ENCODE measurements around the gene GRIA4.

The GRIA4 gene

DNA sequence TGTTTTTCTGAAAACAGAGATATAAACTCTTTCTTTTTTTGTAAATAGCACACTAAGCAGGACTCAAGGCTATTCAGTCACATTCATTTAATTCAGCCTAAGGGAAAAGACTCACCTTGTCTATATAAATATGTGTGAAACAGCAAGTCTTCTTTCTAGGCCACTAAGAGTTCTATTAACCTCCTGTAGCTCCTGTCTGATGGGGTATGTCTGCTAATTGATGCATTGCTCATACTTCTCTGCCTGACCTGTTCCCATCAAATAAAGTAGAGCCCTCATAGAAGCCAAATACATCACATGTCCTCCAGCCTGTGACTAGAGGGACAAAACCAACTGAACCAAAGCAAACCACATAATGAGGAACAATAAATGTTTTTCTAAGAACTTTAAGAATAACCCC, 344.0 kb downstream of the GRIA4 start:
- H3K9ac ChIP-seq (ENCODE audit: low read length): no peak overlapping the region
- H3K4me3 ChIP-seq (ENCODE audit: low read length): no peak overlapping the region
- H3K27me3 ChIP-seq (ENCODE audit: control insufficient read depth, insufficient read depth, low read length): no peaks in the 10 kb centered on the region
- H3K4me1 ChIP-seq (ENCODE audit: control insufficient read depth, insufficient read depth, low read length): no peaks in the 10 kb centered on the region
- no peaks in the 10 kb centered on the region for H3K36me3 ChIP-seq (ENCODE audit: control insufficient read depth, insufficient read depth, low read length)
- no peaks in the 10 kb centered on the region for H3K9me3 ChIP-seq (ENCODE audit: control insufficient read depth, low read length)

DNA sequence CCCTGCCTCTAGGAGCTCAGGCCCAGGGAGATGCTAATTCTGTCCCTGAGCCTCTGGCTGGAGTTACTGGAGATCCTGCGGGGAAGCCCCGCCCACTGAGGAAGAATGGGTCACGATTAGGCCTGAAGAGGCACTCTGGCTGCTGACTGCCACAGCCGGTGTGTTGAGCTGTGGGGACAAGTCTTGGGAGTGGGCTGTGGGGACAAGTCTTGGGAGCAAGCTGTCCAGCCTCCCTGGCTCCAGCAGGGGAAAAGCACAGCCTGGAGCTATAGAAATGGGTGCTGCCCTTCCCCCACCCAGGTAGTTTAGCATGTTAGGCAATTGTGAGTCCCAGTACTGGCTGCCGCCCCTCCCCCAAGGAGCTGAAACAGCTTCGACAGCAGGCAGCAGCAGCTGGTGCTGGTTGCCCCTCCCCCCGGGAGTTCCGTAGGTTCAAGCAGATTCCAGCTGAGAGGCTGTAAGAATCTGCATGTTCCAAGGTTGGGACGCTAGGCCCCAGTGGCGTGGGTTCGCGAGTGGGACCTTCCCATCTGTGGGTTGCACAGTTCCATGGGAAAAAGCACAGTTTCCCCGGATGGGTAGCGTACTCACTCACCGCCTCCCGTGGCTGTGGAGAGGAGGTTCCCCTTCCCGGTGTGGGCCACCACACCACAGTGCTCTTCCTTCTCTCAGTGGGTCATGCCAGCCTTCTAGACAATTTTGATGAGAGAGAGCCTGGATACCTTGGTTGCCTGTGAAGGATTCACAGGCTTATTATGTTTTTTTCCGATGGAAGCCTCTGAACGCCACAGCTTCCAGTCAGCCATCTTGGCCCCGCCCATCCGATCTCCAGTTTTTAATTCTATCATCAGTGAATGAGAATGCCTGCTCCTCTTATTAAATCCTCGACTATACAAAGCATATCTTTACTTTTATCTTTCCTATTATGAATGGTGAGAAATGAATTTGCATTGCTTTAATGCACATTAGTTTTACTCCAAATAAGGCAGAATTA, 350.7 kb downstream of the GRIA4 start:
- no peaks in the 10 kb centered on the region for H3K9me3 ChIP-seq (ENCODE audit: control insufficient read depth, low read length)
- no peak overlapping the region for H3K4me3 ChIP-seq (ENCODE audit: low read length)
- H3K36me3 ChIP-seq (ENCODE audit: control insufficient read depth, insufficient read depth, low read length): no peaks in the 10 kb centered on the region
- no peaks in the 10 kb centered on the region for H3K27me3 ChIP-seq (ENCODE audit: control insufficient read depth, insufficient read depth, low read length)
- H3K4me1 ChIP-seq (ENCODE audit: control insufficient read depth, insufficient read depth, low read length): no peaks in the 10 kb centered on the region
- no peak overlapping the region for H3K9ac ChIP-seq (ENCODE audit: low read length)

DNA sequence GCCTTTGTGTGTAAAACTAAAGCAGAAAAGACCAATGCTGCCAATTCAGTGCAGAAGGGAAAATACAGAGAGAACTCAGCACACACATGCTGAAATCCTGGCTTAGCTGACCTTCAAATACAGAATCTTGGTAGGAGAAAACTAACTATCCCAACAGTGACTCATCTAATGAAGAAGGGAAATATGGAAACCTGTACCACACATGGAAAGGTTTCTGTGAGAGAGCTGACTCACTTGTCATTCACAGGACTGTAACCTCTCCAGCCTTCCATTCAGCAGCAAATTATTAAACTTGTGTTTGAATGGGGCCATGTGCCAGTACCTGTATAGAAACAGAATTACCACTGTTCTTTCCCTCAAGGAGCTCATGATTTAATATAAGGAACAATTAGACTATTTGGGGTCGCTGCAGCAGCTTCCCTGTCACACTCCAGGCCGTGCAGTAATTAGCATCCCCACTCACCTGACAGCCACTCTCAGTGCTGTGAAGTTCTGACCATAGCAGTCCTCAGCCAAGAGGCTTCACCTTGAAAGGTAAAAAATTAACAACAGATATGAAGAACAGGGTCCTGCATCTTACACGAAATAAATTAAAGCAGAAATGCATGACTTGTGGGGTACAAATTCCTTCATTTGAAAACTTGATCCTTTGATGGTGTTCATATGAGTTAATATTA, 358.3 kb downstream of the GRIA4 start:
- Histone ChIP-seq H3K9me3 (ENCODE audit: control insufficient read depth, low read length) (no peaks in the 10 kb centered on the region), H3K36me3 (ENCODE audit: control insufficient read depth, insufficient read depth, low read length) (no peaks in the 10 kb centered on the region), H3K4me3 (ENCODE audit: low read length) (no peak overlapping the region), H3K9ac (ENCODE audit: low read length) (no peak overlapping the region), H3K4me1 (ENCODE audit: control insufficient read depth, insufficient read depth, low read length) (no peaks in the 10 kb centered on the region), H3K27me3 (ENCODE audit: control insufficient read depth, insufficient read depth, low read length) (no peaks in the 10 kb centered on the region)

DNA sequence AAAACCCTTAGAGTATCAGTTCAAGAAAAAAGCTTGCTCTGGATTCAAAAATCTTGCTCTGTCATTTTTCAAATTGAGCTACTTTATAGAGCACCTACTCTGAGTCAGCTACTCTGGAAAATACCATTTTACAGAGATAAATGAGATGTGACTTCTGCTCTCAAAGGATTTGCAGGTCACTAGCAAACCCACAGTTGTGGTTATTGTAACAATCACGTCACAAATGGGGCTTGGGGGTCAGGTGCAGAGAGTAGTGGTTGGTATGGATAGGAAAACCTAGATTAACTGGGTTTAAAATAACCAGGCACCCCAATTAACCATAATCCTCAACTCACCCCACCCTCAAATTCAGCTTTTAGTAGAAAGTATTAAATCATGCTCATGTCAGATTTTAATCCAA, 359.9 kb downstream of the GRIA4 start:
- Histone ChIP-seq H3K4me1 (ENCODE audit: control insufficient read depth, insufficient read depth, low read length) (no peaks in the 10 kb centered on the region), H3K9me3 (ENCODE audit: control insufficient read depth, low read length) (no peaks in the 10 kb centered on the region), H3K27me3 (ENCODE audit: control insufficient read depth, insufficient read depth, low read length) (no peaks in the 10 kb centered on the region), H3K4me3 (ENCODE audit: low read length) (no peak overlapping the region), H3K9ac (ENCODE audit: low read length) (no peak overlapping the region), H3K36me3 (ENCODE audit: control insufficient read depth, insufficient read depth, low read length) (no peaks in the 10 kb centered on the region)

DNA sequence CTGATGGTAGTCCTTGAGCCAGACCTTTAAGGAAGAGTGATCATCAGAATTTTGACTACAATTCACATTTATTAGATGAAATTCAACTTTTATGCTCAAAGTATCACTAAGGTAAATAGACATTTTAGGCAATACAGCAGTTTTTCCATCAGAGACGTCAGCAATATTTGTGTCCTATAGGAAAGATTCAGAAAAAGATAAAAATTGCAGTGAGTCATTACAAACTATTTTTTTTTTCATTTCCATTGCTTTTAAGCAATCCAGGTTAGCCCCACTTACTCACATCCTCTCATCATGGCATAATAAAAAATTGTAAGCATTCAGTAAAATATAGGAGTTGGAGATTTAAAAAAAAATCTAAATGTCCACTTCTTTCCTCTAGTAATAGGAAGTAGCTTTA, 365.3 kb downstream of the GRIA4 start:
- H3K27me3 ChIP-seq (ENCODE audit: control insufficient read depth, insufficient read depth, low read length): no peaks in the 10 kb centered on the region
- H3K9me3 ChIP-seq (ENCODE audit: control insufficient read depth, low read length): no peaks in the 10 kb centered on the region
- H3K4me1 ChIP-seq (ENCODE audit: control insufficient read depth, insufficient read depth, low read length): no peaks in the 10 kb centered on the region
- H3K9ac ChIP-seq (ENCODE audit: low read length): no peak overlapping the region
- H3K4me3 ChIP-seq (ENCODE audit: low read length): no peak overlapping the region
- H3K36me3 ChIP-seq (ENCODE audit: control insufficient read depth, insufficient read depth, low read length): no peaks in the 10 kb centered on the region

DNA sequence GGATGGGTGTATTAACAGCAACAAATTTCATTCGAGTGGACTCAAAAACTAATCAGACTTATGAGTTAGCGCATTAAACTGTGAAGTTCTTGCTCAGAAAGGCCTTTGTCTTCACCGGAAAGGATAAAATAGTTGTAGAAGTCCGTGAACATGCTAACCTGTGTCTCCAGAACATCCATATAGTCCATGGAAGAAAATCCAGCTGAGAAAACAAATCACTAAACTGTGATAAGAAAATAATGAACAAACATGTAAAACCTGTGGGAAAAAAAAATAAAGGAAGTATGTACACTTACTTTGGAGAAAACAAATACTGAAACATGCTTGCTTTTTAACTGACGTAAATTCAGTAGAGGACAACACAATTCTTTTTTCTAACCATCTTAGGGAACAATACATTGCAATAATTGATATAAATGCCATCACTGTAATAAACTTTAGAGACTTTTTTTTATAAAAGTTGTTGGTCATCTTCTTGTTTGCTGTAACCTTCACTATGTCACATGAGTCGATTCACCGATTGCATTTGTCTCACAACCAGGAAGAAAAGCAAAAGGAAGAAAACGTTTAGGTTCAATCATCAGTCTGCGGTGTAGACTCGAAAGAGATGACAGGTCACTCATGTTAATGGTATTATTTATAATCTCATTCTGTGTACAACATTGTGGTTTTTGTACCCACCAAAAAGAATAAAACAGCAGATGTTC, 370.3 kb downstream of the GRIA4 start:
- H3K4me1 ChIP-seq (ENCODE audit: control insufficient read depth, insufficient read depth, low read length): no peaks in the 10 kb centered on the region
- no peaks in the 10 kb centered on the region for H3K27me3 ChIP-seq (ENCODE audit: control insufficient read depth, insufficient read depth, low read length)
- no peaks in the 10 kb centered on the region for H3K36me3 ChIP-seq (ENCODE audit: control insufficient read depth, insufficient read depth, low read length)
- H3K9me3 ChIP-seq (ENCODE audit: control insufficient read depth, low read length): no peaks in the 10 kb centered on the region
- H3K9ac ChIP-seq (ENCODE audit: low read length): no peak overlapping the region
- H3K4me3 ChIP-seq (ENCODE audit: low read length): no peak overlapping the region

DNA sequence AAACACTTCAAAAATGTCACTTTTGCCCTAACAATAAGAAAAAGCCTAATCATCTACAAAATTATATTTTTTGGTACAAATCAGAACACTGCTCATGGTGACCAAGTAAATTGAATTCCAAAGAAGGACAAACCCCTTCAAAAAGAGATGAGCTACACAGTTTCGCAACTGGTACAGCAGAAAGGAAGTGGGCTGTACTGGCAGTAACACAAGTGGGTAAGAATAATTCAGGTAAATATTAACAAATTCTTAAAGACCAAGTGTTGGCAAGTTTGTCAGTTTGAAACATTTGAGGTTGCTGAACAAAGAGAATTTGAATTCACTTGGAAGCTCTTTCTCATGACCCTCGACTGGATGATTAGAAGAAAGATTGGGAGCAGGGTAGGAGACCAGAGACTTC, 376.7 kb downstream of the GRIA4 start:
- Histone ChIP-seq H3K27me3 (ENCODE audit: control insufficient read depth, insufficient read depth, low read length) (no peaks in the 10 kb centered on the region), H3K4me1 (ENCODE audit: control insufficient read depth, insufficient read depth, low read length) (no peaks in the 10 kb centered on the region), H3K9ac (ENCODE audit: low read length) (no peak overlapping the region), H3K36me3 (ENCODE audit: control insufficient read depth, insufficient read depth, low read length) (no peaks in the 10 kb centered on the region), H3K9me3 (ENCODE audit: control insufficient read depth, low read length) (no peaks in the 10 kb centered on the region), H3K4me3 (ENCODE audit: low read length) (no peak overlapping the region)

DNA sequence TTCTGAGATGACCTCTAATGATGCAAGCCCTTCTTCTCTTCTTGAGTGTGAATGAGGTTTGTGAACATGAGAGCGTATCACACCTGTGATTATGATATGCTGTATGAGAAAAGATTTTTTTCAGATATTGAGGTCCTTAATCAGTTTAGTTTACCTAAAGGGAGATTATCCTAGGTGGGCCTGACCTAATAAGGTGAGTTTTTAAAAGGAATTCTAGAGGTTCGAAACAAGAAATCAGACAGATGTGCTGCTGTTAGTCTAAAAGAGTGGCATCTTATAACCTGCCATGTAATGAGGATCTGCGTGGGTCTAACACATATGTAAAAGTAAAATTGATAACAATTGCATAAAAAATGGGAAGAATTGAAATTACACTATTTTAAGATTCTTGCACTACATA, 378.3 kb downstream of the GRIA4 start:
- Histone ChIP-seq H3K4me1 (ENCODE audit: control insufficient read depth, insufficient read depth, low read length) (no peaks in the 10 kb centered on the region), H3K9me3 (ENCODE audit: control insufficient read depth, low read length) (no peaks in the 10 kb centered on the region), H3K9ac (ENCODE audit: low read length) (no peak overlapping the region), H3K27me3 (ENCODE audit: control insufficient read depth, insufficient read depth, low read length) (no peaks in the 10 kb centered on the region), H3K4me3 (ENCODE audit: low read length) (no peak overlapping the region), H3K36me3 (ENCODE audit: control insufficient read depth, insufficient read depth, low read length) (no peaks in the 10 kb centered on the region)

DNA sequence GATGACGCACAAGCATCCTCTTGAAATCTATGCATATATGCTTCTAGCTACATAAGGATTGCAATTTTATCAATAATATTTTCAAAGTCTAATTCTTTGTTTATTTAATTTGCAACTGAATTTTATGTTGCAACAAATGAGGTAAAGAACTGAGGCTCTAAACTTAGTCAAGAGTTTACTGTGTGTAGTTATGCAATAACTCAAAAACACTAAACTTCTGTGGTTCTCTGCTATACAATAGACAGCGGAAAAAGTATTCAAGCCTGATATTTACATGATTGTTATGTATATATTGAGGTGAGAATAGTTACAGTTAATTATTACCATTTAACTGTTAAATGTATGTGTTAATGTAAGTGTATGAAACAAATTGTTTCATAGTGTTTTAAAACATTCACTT, 379.3 kb downstream of the GRIA4 start:
- Histone ChIP-seq H3K36me3 (ENCODE audit: control insufficient read depth, insufficient read depth, low read length) (no peaks in the 10 kb centered on the region), H3K27me3 (ENCODE audit: control insufficient read depth, insufficient read depth, low read length) (no peaks in the 10 kb centered on the region), H3K9ac (ENCODE audit: low read length) (no peak overlapping the region)

DNA sequence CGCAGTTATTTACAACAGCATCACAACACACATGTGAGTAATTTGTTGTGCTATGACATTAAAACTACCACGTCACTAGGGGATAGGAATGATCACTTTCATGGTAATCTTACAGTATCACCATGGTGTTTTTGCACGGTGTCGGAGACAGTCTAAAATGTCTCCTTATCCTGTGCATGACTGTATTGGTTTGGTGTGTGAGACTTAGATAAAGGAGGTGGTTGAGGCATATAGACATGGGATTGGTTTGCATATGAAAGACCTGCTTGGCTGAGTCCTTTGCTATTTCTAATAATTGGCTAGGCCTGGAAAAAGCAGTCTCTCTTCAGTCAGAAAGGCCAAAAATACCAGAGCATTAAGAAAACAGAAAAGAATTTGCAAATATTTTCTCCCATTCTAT, 382.0 kb downstream of the GRIA4 start:
- Histone ChIP-seq H3K9me3 (ENCODE audit: control insufficient read depth, low read length) (no peaks in the 10 kb centered on the region), H3K36me3 (ENCODE audit: control insufficient read depth, insufficient read depth, low read length) (no peaks in the 10 kb centered on the region), H3K27me3 (ENCODE audit: control insufficient read depth, insufficient read depth, low read length) (no peaks in the 10 kb centered on the region), H3K9ac (ENCODE audit: low read length) (no peak overlapping the region), H3K4me3 (ENCODE audit: low read length) (no peak overlapping the region), H3K4me1 (ENCODE audit: control insufficient read depth, insufficient read depth, low read length) (no peaks in the 10 kb centered on the region)

More for the DNA sequence above, 379.3 kb downstream of the GRIA4 start:
- Histone ChIP-seq H3K4me3 (ENCODE audit: low read length) (no peak overlapping the region), H3K9me3 (ENCODE audit: control insufficient read depth, low read length) (no peaks in the 10 kb centered on the region), H3K4me1 (ENCODE audit: control insufficient read depth, insufficient read depth, low read length) (no peaks in the 10 kb centered on the region)

DNA sequence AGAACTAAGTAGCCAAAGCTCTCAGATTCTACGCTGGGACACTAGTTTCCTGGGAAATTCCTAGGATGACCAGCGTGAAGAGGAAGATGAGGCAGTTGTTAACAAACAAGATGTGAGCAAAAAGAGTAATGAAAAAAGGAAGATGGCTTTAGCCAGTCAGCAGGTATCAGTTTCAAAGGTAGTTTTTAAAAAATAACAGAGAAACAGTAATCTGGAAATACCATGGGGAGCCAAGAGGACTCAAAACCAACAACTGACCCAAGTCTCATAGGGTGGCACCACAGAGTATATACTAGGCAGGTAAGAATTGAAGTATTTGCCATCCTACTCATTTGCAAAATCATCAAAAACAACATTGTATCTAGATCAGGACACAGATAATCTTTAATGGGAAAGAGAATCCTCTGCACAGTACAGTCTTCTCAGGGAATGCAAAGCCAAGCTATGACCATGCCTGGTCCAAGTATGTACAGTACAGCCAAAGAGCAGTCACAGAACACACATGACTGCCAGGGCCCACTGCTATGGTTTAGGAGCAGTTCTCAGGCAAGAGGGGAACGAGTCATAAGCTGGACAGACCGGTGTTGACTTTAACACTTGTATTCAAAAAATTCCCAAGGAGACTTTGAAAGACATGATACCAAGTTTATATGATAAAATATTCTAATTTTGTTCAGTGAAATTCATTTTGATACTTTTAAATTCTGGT, 391.6 kb downstream of the GRIA4 start:
- Histone ChIP-seq H3K4me3 (ENCODE audit: low read length) (no peak overlapping the region), H3K9me3 (ENCODE audit: control insufficient read depth, low read length) (no peaks in the 10 kb centered on the region), H3K9ac (ENCODE audit: low read length) (no peak overlapping the region), H3K36me3 (ENCODE audit: control insufficient read depth, insufficient read depth, low read length) (no peaks in the 10 kb centered on the region), H3K4me1 (ENCODE audit: control insufficient read depth, insufficient read depth, low read length) (no peaks in the 10 kb centered on the region), H3K27me3 (ENCODE audit: control insufficient read depth, insufficient read depth, low read length) (no peaks in the 10 kb centered on the region)

All from mucosa of stomach (tissue), 1 donor.